NCI-H2227 (cell line): ENCODE measurements around the gene CDKAL1.
"Not testable (repeated sequence)": the region's sequence is repeated elsewhere in the genome, so short reads cannot be mapped to it uniquely, and the experiment has no call there.

ENCODE experiments used
- DNase-seq: peaks from one replicate; lab custom pipeline; 2025; ENCODE audit not compliant: unreplicated experiment; lab: John Stamatoyannopoulos, UW

Gene CDKAL1

DNA sequence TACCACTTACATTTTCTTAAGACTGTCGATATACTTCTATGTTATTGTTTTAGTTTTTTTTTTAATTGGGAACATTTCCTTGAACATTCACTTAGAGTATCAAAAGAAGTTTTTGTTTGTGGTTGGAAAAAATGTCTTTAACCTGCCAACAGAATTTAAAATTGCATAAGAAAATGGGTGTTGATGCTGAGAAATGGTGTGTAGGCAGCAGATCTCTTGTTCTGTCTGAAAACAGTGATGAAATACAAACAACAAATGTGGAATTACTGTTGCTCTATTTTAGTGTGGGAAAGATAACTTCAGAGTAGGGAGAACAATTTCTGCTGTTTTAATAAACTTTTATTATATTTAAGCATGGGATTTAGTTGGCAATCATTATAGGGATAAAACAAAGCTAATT lies 293.5 kb downstream of the CDKAL1 start:
- no peak for DNase-seq

DNA sequence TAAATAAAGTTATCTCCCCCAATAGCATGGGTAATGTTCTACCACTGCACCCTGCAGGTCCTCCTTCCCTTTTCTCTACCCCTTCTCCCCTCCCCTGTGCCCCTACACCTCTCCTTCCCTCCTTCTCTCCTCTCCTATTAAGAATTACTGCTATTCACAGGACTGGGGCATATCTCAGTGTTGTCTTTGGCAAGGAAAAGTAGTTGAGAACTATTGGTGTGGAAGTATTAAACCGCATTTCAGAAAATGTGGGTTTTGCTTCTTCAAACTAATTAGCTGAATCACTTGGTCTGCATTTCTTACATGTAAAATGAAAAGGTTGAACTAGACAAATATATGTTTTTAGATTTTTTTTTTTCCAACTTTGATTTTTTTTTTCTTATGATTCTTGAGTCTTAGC lies 296.3 kb downstream of the CDKAL1 start:
- DNase-seq, result no peak

- not testable (repeated sequence) for DNase-seq
Observed at GRCh38 chr6:20831251-20831650, 297.0 kb downstream of the CDKAL1 start.

- no peak for DNase-seq
Observed at GRCh38 chr6:20833881-20834515, 299.7 kb downstream of the CDKAL1 start.

GRCh38 chr6:20835315-20836010 lies 301.2 kb downstream of the CDKAL1 start:
- no peak for DNase-seq

GRCh38 chr6:20837189-20837588 lies 302.9 kb downstream of the CDKAL1 start:
- DNase-seq, result no peak

DNA sequence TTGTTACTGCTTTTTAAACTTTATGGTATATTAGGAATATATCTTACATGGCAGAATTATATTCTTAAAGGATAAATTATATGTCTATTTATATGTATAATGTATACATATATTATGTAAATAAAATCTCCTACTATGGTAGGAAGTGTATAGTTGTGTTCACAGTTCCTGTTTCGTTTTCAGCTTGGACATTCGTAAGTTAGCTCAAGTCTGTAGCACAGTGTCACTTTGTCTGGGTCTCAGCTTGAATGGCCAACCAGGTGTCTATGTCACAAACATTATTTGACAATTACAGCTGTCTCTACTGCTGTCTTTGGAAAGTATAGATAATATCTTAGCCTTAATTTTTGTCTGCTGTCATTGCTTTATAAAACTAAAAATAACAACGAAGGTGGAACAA lies 303.9 kb downstream of the CDKAL1 start:
- no peak for DNase-seq

DNA sequence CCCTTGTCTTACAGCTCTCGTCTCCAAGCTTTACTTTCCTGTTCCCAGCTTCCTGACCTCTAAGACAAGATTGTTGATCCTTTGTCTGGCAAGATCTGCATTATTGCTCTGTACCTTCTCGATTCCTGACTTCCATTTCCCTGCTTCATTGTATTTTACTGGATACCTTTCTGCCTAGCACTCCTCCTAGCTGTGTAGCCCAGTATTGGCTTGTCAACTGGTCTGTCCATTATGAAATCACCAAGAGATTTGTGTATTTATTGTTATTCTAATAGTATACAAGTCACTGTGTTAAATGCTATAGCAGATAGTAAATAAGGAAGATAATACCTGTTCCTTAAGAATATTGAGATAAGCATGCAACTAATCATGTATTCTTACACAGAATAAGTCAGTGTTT lies 305.4 kb downstream of the CDKAL1 start:
- no peak for DNase-seq

- DNase-seq, result no peak
Observed at GRCh38 chr6:20840675-20841074, 306.4 kb downstream of the CDKAL1 start.

GRCh38 chr6:20841806-20842205 lies 307.5 kb downstream of the CDKAL1 start:
- DNase-seq, result no peak

- DNase-seq, result no peak
Observed at GRCh38 chr6:20845592-20845991, 311.3 kb downstream of the CDKAL1 start.

- DNase-seq, result no peak
Observed at GRCh38 chr6:20846602-20847028, 312.4 kb downstream of the CDKAL1 start.

GRCh38 chr6:20847904-20848303 lies 313.6 kb downstream of the CDKAL1 start:
- DNase-seq, result no peak

DNA sequence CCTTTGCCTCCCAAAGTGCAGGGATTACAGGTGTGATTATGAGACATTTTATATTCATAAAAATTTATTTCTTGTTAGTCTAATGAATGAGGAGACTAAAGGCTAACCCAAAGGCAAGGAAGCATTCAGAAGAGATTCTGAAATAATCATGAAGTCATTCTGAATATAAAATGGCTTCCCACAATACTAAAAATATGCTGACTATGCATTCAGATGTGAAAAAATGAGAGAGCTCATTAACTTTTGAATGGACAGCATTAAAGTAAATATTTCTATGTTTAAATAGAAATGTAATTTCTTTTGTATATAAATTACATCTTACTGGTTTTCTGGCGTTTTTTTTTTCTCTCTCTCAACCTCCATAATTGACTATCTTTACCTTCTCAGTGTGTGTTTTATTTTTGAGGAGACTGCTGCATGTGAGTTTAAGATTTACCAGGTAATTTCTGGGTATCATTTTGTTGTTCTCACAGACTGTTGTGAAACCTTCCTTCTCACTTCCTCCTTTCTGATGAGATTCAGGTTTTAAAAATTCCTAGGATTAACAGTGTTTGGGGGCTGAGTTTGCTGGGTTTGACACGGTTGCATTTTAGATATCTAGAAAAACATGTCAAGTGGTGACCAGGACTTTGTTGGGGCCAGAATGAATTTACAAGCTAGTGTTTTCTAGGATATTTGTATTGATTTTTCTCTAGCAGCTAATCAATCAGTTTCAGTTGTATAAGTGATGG lies 316.6 kb downstream of the CDKAL1 start:
- no peak for DNase-seq

DNA sequence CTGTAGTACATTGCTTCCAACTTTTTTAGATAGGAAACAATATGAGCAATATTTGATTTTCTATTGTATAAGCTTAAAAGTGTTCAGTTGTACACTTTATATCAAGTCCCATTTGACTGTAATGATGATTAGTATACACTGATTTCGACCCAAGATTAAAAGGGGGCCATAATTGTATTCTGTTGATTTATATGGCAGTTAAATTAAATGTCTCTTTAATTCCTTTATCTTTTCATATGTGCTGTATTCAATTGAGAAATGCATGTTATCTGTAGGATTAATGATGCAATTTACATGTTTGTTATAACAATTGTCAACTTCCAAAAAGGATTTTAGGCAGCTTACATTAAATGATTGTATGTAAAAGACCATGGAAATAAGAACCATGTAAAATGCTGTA lies 317.5 kb downstream of the CDKAL1 start:
- DNase-seq, result no peak

- DNase-seq, result peak; percentile 86
Observed at GRCh38 chr6:20853828-20854227, 319.6 kb downstream of the CDKAL1 start.

DNA sequence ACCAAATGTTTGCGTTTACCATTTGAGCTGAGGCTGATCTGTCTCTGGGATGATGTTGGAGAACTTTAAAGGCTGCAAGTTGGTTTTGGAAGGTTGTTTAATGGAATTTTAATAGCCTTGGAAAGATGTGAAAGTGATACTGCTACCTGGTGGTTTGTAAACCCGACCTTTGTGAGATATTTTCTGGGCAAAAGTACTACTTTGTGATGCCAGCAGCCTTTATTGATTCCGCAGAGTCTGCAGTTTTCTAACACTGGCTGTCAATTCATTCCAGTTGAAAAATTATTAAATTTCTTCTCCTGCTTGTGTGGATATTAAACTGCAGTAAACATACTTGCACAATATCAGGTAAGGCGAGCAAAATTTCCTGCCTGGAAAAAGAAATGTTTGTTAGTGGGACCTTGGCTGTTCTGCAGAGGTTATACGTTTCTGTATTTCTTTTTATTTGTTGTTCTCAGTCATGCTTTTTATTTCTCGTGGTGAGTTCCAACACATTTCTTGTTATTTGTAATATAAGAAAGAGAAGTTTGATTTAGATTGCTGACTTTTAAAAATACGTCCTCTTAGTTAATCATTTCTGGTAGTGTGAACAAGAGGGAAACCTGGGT lies 322.5 kb downstream of the CDKAL1 start:
- no peak for DNase-seq

DNA sequence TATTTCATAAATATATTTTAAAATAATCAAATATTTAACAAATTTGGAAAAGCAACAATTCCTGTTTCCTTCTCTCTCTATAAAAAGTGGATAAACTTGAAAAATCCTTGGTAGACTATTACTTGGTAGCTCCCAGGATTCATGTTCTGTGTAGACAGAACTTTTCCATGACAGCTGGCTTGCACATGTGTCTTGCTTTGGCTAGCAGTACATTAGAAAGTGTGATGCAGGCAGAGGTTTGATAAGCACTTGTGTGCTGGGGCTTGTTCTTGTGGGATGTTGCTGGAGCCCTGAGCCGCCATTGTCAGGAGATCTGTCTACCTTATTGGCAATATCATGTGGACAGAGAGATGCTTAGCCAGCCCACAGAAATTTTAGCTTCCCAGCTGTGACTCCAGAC lies 327.2 kb downstream of the CDKAL1 start:
- no peak for DNase-seq

GRCh38 chr6:20866036-20866435 lies 331.8 kb downstream of the CDKAL1 start:
- DNase-seq, result no peak

DNA sequence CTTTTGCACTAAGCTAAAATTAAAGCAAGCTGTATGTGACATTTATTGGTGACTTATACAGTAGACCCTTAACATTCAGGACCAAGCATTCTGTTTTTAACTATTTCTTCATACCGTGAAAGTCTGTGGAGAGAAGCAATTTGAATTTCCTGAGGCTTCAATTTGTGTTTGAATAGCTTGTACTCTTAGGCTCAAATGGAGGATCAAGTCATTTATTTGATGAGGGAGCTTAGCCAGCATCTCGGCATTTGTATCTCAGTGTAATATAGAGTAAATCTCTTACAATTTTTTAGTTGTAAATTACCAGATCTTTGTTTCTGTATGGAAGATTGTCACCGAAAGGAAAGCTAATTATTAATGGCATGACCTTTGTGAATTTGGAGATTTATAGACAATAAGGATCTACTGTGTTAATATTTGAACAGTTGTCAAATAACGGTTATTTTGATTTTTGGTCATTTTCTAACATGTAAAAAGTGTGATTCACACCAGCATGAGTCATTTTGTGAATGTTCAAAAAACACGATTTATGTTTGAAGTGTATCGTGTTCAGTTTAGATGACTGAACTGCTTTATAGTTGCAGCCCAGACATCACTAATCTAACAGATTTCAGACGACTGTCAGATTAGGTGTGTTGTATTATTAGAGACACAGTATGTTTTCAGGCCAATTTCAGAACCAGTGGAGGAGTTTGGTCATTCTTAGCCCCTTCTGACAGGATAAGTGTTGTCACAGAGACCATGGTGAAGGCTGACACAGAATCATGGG lies 332.9 kb downstream of the CDKAL1 start:
- DNase-seq, result no peak
